H1 (cell line): ENCODE results near the gene NOXO1. TPM values are rescaled to one million over a fixed set of nuclear protein-coding genes. Genes with fewer than 3 reads are reported as not detected.

ENCODE experiments used
- CTCF ChIA-PET: fragments of 300-600 bp; sonication (Branson Sonifier 250); formaldehyde crosslinking; loops from one replicate; lab custom pipeline; 2021; ENCODE audit not compliant: partially characterized antibody; lab: Charles Lee
- POLR2A ChIA-PET: fragments of 300-600 bp; sonication (Branson Sonifier 250); formaldehyde crosslinking; loops from one replicate; lab custom pipeline; 2021; ENCODE audit warnings: inconsistent platforms; ENCODE audit not compliant: partially characterized antibody; lab: Charles Lee
- DNase-seq, 2 experiments: peaks; one replicate each; pipeline versions ENCODE4 v3.0.0 to v3.0.0-alpha.2; 2010 to 2022; ENCODE audit warnings: low spot score in 2 of 2, low read depth in 1 of 2, mixed read lengths in 1 of 2
- FAIRE-seq: peaks from 2 replicates; lab custom pipeline; 2011; peaks lifted over from hg19 to GRCh38; lab: Jason Lieb, UNC
- H2AFZ ChIP-seq: 2 replicates; pipeline ENCODE4 v1.8.1; 2012; ENCODE audit warnings: low read length, inconsistent platforms
- H2AK5ac ChIP-seq: 2 replicates; pipeline ENCODE4 v1.6.1; 2013; ENCODE audit warnings: low read depth, low read length
- H2BK120ac ChIP-seq: replicated peaks from 2 replicates; pipeline ENCODE3; 2013; ENCODE audit warnings: low read depth, low read length, inconsistent platforms
- H2BK12ac ChIP-seq: 2 replicates; pipeline ENCODE4 v1.6.1; 2013; ENCODE audit warnings: low read depth, low read length
- H2BK15ac ChIP-seq: 2 replicates; pipeline ENCODE4 v1.6.1; 2013; ENCODE audit warnings: low read length
- H2BK20ac ChIP-seq: 2 replicates; pipeline ENCODE4 v1.6.1; 2013; ENCODE audit warnings: low read length
- H2BK5ac ChIP-seq: 2 replicates; pipeline ENCODE4 v1.6.1; 2013; ENCODE audit warnings: low read depth, low read length
- H3K14ac ChIP-seq: 2 replicates; pipeline ENCODE4 v1.6.1; 2013; ENCODE audit warnings: inconsistent platforms; ENCODE audit not compliant: insufficient read length
- H3K18ac ChIP-seq: 2 replicates; pipeline ENCODE4 v1.6.1; 2013; ENCODE audit warnings: low read length; ENCODE audit errors: extremely low read depth
- H3K23ac ChIP-seq: 2 replicates; pipeline ENCODE4 v1.6.1; 2013; ENCODE audit warnings: inconsistent platforms; ENCODE audit not compliant: insufficient read length
- H3K23me2 ChIP-seq: 2 replicates; pipeline ENCODE4 v1.6.1; 2013; ENCODE audit warnings: low read depth, low read length
- H3K27ac ChIP-seq: 2 replicates; pipeline ENCODE4 v1.6.1; 2011; ENCODE audit warnings: low read depth, low read length, inconsistent platforms
- H3K27me3 ChIP-seq, 4 experiments: replicated peaks in 1 of 4; 1 replicate in 1 of 4; 2 replicates in 3 of 4; pipeline versions ENCODE4 v1.6.1 to v1.8.1; 2011 to 2013; ENCODE audit warnings: low read length in 3 of 4, mild to moderate bottlenecking in 3 of 4, inconsistent platforms in 2 of 4, mixed read lengths in 2 of 4, moderate library complexity in 1 of 4; ENCODE audit not compliant: control insufficient read depth in 3 of 4, insufficient read depth in 3 of 4; ENCODE audit errors: extremely low read depth in 1 of 4
- H3K36me3 ChIP-seq, 4 experiments: 2 replicates each; pipeline versions ENCODE4 v1.6.1 to v1.8.1; 2011 to 2013; ENCODE audit warnings: mild to moderate bottlenecking in 4 of 4, low read length in 3 of 4, moderate library complexity in 2 of 4, control low read depth in 1 of 4, inconsistent platforms in 1 of 4; ENCODE audit not compliant: insufficient read depth in 4 of 4, control insufficient read depth in 2 of 4
- H3K4ac ChIP-seq: replicated peaks from 2 replicates; pipeline ENCODE3; 2013; ENCODE audit warnings: low read length, low read depth, mixed read lengths, inconsistent platforms; ENCODE audit not compliant: insufficient read length
- H3K4me1 ChIP-seq, 4 experiments: replicated peaks in 1 of 4; 1 replicate in 1 of 4; 2 replicates in 3 of 4; pipeline versions ENCODE4 v1.6.1 to v1.8.1; 2011 to 2013; ENCODE audit warnings: low read length in 3 of 4, inconsistent platforms in 2 of 4, mixed read lengths in 1 of 4; ENCODE audit not compliant: insufficient read depth in 4 of 4, control insufficient read depth in 3 of 4
- H3K4me2 ChIP-seq, 2 experiments: 2 replicates each; pipeline versions ENCODE4 v1.6.1 to v1.8.1; 2011 to 2013; ENCODE audit warnings: low read depth in 2 of 2, low read length in 2 of 2, control low read depth in 1 of 2, inconsistent platforms in 1 of 2, mild to moderate bottlenecking in 1 of 2; ENCODE audit not compliant: insufficient read depth in 1 of 2
- H3K4me3 ChIP-seq, 4 experiments: fragments of 200-600, 300-600 bp in 1 of 4; sonication (generic), shearing (Covaris generic), sonication (Bioruptor Twin) in 1 of 4; 2 replicates each; pipeline versions ENCODE4 v1.5.1 to v1.8.1; 2011 to 2016; ENCODE audit warnings: low read length in 4 of 4, low read depth in 3 of 4, control low read depth in 2 of 4, inconsistent platforms in 2 of 4, mild to moderate bottlenecking in 2 of 4, mixed read lengths in 1 of 4, moderate library complexity in 1 of 4; ENCODE audit not compliant: insufficient read depth in 2 of 4; ENCODE audit errors: extremely low read depth in 1 of 4
- H3K56ac ChIP-seq: replicated peaks from 2 replicates; pipeline ENCODE3; 2013; ENCODE audit warnings: low read depth, mild to moderate bottlenecking, mixed read lengths, low read length, inconsistent platforms; ENCODE audit not compliant: insufficient read length
- H3K79me1 ChIP-seq: 2 replicates; pipeline ENCODE4 v1.6.1; 2013; ENCODE audit warnings: low read depth, low read length, control low read depth
- H3K79me2 ChIP-seq, 2 experiments: 2 replicates each; pipeline versions ENCODE4 v1.6.1 to v1.8.1; 2012 to 2013; ENCODE audit warnings: low read length in 2 of 2, mild to moderate bottlenecking in 2 of 2, inconsistent platforms in 1 of 2; ENCODE audit not compliant: insufficient read depth in 2 of 2, control insufficient read depth in 1 of 2
- H3K9ac ChIP-seq, 4 experiments: replicated peaks in 1 of 4; 1 replicate in 1 of 4; 2 replicates in 3 of 4; pipeline versions ENCODE4 v1.6.1 to v1.8.1; 2011 to 2013; ENCODE audit warnings: low read depth in 3 of 4, low read length in 3 of 4, control low read depth in 2 of 4, mild to moderate bottlenecking in 2 of 4, moderate library complexity in 2 of 4, inconsistent platforms in 1 of 4; ENCODE audit errors: extremely low read depth in 1 of 4
- H3K9me3 ChIP-seq, 2 experiments: 2 replicates each; pipeline versions ENCODE4 v1.6.1 to v1.8.1; 2012 to 2013; ENCODE audit warnings: mild to moderate bottlenecking in 2 of 2, moderate library complexity in 2 of 2, control low read depth in 1 of 2, inconsistent platforms in 1 of 2, low read depth in 1 of 2, low read length in 1 of 2, mixed read lengths in 1 of 2; ENCODE audit not compliant: insufficient read depth in 2 of 2
- H4K20me1 ChIP-seq, 2 experiments: replicated peaks in 1 of 2; 2 replicates each; pipeline versions ENCODE3 to v1.8.1; 2011 to 2013; ENCODE audit warnings: inconsistent platforms in 2 of 2, low read length in 2 of 2, mild to moderate bottlenecking in 1 of 2; ENCODE audit not compliant: insufficient read depth in 2 of 2, control insufficient read depth in 1 of 2
- H4K5ac ChIP-seq: 2 replicates; pipeline ENCODE4 v1.6.1; 2013; ENCODE audit warnings: low read length, low read depth, mixed read lengths, inconsistent platforms; ENCODE audit not compliant: insufficient read length
- H4K8ac ChIP-seq: 2 replicates; pipeline ENCODE4 v1.8.0; 2013; ENCODE audit warnings: mild to moderate bottlenecking, moderate library complexity, low read length, inconsistent platforms; ENCODE audit not compliant: insufficient read depth; ENCODE audit errors: extremely low read depth
- H4K91ac ChIP-seq: replicated peaks from 2 replicates; pipeline ENCODE3; 2013; ENCODE audit warnings: low read length, mixed read lengths, inconsistent platforms; ENCODE audit not compliant: insufficient read length
- BRCA1 ChIP-seq: IDR thresholded peaks from 2 replicates; pipeline ENCODE4 v1.6.1; 2012; ENCODE audit warnings: low read depth, low read length, improper control_type of control experiment
- WGBS, 2 experiments: shearing (Covaris generic) in 1 of 2; methylation state at CpG; one replicate each; pipeline versions ENCODE4 v1.1.6 to v1.1.7; 2013 to 2015; ENCODE audit warnings: low lambda C conversion rate in 2 of 2, mixed read lengths in 2 of 2, inconsistent platforms in 1 of 2, low coverage in 1 of 2, missing lambda C conversion rate in 1 of 2; ENCODE audit not compliant: insufficient replicate concordance in 2 of 2, insufficient coverage in 1 of 2, insufficient read length in 1 of 2; ENCODE audit errors: extremely low coverage in 1 of 2, missing lambda C conversion rate in 1 of 2; 5-methylcytosine and 5-hydroxymethylcytosine counted together
- polyA plus RNA-seq, 7 experiments: library from polyadenylated mRNA; depleted of rRNA in 3 of 7; stranded (reverse) in 5 of 7; unstranded in 2 of 7; fragments of >200 nt in 5 of 7; fragments of 200-250 nt in 2 of 7; gene quantifications; 1 replicate in 5 of 7; 2 replicates in 1 of 7; 4 replicates in 1 of 7; pipeline versions ENCODE4 v1.2.1 to v1.2.3, GENCODE V29; 2011 to 2013; ENCODE audit warnings: missing spikeins in 2 of 7, mixed read lengths in 2 of 7
- total RNA-seq: library from RNA; stranded (reverse); fragmentation: NEBNext Ultra II Directional; extraction: Animal tissue kit (Norgen Biotek cat#: 25700); gene quantifications from 2 replicates; pipeline ENCODE4 v1.2.1, GENCODE V29; 2021

Gene NOXO1
- total and polyA plus RNA-seq, 2 of the 8 experiments (the other 6 are each of a cell fraction or from before 2014, with no cell fraction given) = 1.3 to 2.5 TPM

DNA sequence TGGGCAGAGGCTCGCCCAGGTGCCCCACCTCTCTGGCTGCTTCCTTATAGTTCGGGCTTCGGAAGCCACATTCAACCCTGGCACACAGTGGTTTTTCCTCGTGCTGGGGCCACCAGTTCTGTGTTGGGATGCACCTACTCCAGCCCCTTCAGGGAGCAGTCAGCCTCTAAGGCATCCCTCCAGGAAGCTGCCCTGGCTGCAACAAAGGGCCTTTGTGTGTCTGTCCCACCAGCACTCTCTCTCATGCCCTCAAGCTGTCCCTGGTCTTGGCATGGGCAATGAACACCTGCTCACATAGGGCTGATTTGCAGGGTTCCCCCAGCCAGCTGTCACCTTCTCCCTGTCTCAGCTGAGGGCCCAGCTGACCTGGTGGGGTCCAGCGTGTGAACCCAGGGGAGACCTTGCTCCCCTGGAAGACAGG, 754 bp upstream of the NOXO1 start:
- Histone ChIP-seq H3K4me2 (peak overlapping the region in 1 of 2 experiments; percentile 91; a peak in 1 of 4 replicates), H4K20me1 (peaks cover 0 to 12% of the 10 kb centered on the region in 2 experiments), H3K23me2 (peaks cover 26% of the 10 kb centered on the region), H3K56ac (no peak overlapping the region), H3K79me1 (no peaks in the 10 kb centered on the region), H3K23ac (no peak overlapping the region), H2BK12ac (no peak overlapping the region), H3K36me3 (peaks cover 2 to 14% (median 6%) of the 10 kb centered on the region in 4 experiments; a peak in 5 of 8 replicates), H3K4me1 (peaks cover 3 to 40% (median 27%) of the 10 kb centered on the region in 4 experiments), H4K91ac (no peak overlapping the region), H2AK5ac (no peak overlapping the region), H2BK120ac (no peak overlapping the region), H3K79me2 (peaks cover 0 to 9% of the 10 kb centered on the region in 2 experiments; a peak in 1 of 4 replicates), H3K18ac (no peak overlapping the region), H2BK5ac (no peak overlapping the region), H3K4ac (no peak overlapping the region), H2BK15ac (peak overlapping the region; percentile 61; the same call in 1 of the 2 replicates), H3K9ac (no peak overlapping the region), H4K8ac (no peak overlapping the region), H3K14ac (no peak overlapping the region), H3K9me3 (no peaks in the 10 kb centered on the region), H2AFZ (no peak overlapping the region), H4K5ac (no peak overlapping the region), H3K27ac (no peak overlapping the region), H3K27me3 (peaks cover 8 to 40% (median 39%) of the 10 kb centered on the region in 4 experiments; a peak in 6 of 7 replicates), H2BK20ac (no peak overlapping the region), H3K4me3 (no peak overlapping the region)
- ChIA-PET CTCF (interaction anchor here (0.9 to 3.1 kb wide), 8 partner anchors 9 to 30 kb away, joined by 3 to 9 read pairs (median 4); no protein-coding TSS in a partner anchor), POLR2A (interaction anchor here (0.8 to 28.2 kb wide), 10 partner anchors 9 to 199 kb away, joined by 3 to 736 read pairs (median 4); partner anchors contain the start of genes NDUFB10, NUBP2, RNF151 and RPS2)
- 57% methylated on average over 5 of the region's 5 CpGs; no CpG with 5 or more reads in 1 of the 2 experiments for WGBS, 2 experiments
- DNase-seq (no peak), FAIRE-seq (no peak)
- no peak for TF ChIP-seq BRCA1
